Spleen (tissue), 11 donors: Measurements from ENCODE around the gene IFNL4. TPM values are rescaled to one million over a fixed set of nuclear protein-coding genes. Genes with fewer than 3 reads are reported as not detected.

ENCODE experiments used
- DNase-seq: peaks from one replicate; pipeline ENCODE4 v3.0.0-alpha.2; 2020
- H3K27ac ChIP-seq, 8 donors: fragments of 200-600 bp; sonication (generic) in 7 of 8; 1 replicate in 4 of 8; 2 replicates in 4 of 8; pipeline versions ENCODE4 v1.5.0 to v1.8.0; 2016 to 2021; ENCODE audit warnings: inconsistent platforms in 4 of 8, mild to moderate bottlenecking in 4 of 8, moderate library complexity in 1 of 8
- H3K27me3 ChIP-seq, 7 donors: fragments of 200-600 bp; sonication (generic) in 6 of 7; replicated peaks in 1 of 7; 1 replicate in 4 of 7; 2 replicates in 3 of 7; pipeline versions ENCODE4 v1.5.0 to v1.8.0; 2016 to 2021; ENCODE audit warnings: inconsistent platforms in 3 of 7, mild to moderate bottlenecking in 1 of 7
- H3K36me3 ChIP-seq, 6 donors: fragments of 200-600 bp; sonication (generic) in 5 of 6; 1 replicate in 4 of 6; 2 replicates in 2 of 6; pipeline versions ENCODE4 v1.5.0 to v1.8.0; 2016 to 2021; ENCODE audit warnings: inconsistent platforms in 2 of 6
- H3K4me1 ChIP-seq, 6 donors: fragments of 200-600 bp; sonication (generic) in 5 of 6; 1 replicate in 3 of 6; 2 replicates in 3 of 6; pipeline versions ENCODE4 v1.5.0 to v1.8.0; 2016 to 2021; ENCODE audit warnings: inconsistent platforms in 3 of 6
- H3K4me3 ChIP-seq, 8 donors: fragments of 200-600 bp; sonication (generic) in 7 of 8; 1 replicate in 4 of 8; 2 replicates in 4 of 8; pipeline versions ENCODE4 v1.5.0 to v1.8.0; 2016 to 2021; ENCODE audit warnings: inconsistent platforms in 4 of 8, mild to moderate bottlenecking in 4 of 8, moderate library complexity in 2 of 8
- H3K9me3 ChIP-seq, 8 donors: fragments of 200-600 bp; sonication (generic) in 7 of 8; 1 replicate in 4 of 8; 2 replicates in 4 of 8; pipeline versions ENCODE4 v1.5.0 to v1.8.0; 2016 to 2021; ENCODE audit warnings: inconsistent platforms in 4 of 8
- CTCF ChIP-seq, 11 experiments: fragments of 200-600 bp in 7 of 11; fragments of 450-650 bp in 4 of 11; sonication (generic) in 4 of 11; IDR thresholded peaks in 8 of 11; conservative IDR thresholded peaks in 3 of 11; 1 replicate in 7 of 11; 2 replicates in 4 of 11; pipeline versions ENCODE4 v1.4.0 to v1.8.0; 2016 to 2021; ENCODE audit warnings: antibody characterized with exemption in 11 of 11, inconsistent platforms in 4 of 11, mild to moderate bottlenecking in 1 of 11
- POLR2A ChIP-seq, 3 donors: fragments of 450-650 bp; IDR thresholded peaks; one replicate each; pipeline ENCODE4 v1.5.1; 2017; ENCODE audit warnings: antibody characterized with exemption in 3 of 3, mild to moderate bottlenecking in 1 of 3
- POLR2AphosphoS5 ChIP-seq, 3 donors: sonication (generic); formaldehyde crosslinking; IDR thresholded peaks; one replicate each; pipeline ENCODE4 v1.5.1; 2017; ENCODE audit warnings: antibody characterized with exemption in 3 of 3
- WGBS, 5 donors: extraction: QIAGEN DNeasy Blood & Tissue Kit in 3 of 5; methylation state at CpG; one replicate each; pipeline versions ENCODE4 v1.1.5 to v1.1.7; 2013 to 2018; 5-methylcytosine and 5-hydroxymethylcytosine counted together
- intact Hi-C: fragments of 100-400 bp; cut with DNase I; formaldehyde crosslinking; loops from one replicate; pipeline ENCODE4 v1.15.0; 2023; ENCODE audit warnings: low total_unique reads
- polyA plus RNA-seq, 3 donors: library from polyadenylated mRNA; stranded (reverse); fragments of 200-250 nt; gene quantifications; one replicate each; pipeline ENCODE4 v1.2.1, GENCODE V29; 2013
- total RNA-seq, 7 donors: library from RNA; depleted of rRNA in 3 of 7; stranded (reverse); fragments of >200 nt in 3 of 7; fragmentation: NEBNext Ultra II Directional in 4 of 7; extraction: Animal tissue kit (Norgen Biotek cat#: 25700) in 4 of 7; gene quantifications; one replicate each; pipeline versions ENCODE4 v1.1.0 to v1.2.1, GENCODE V29; 2016 to 2021
- donor health status: healthy with polysubstance abuse.
- donor health status: DM: no; HTN: no; CAD: no; lungs with moderate emphysema.
- donor health status: DM: no; HTN: no; CAD: no.
- donor health status: Bipolar disorder and iron deficiency.
- donor health status: healthy.
- donor health status: DM: no; HTN: no; CAD: no.
- donor health status: DM: yes; HTN: yes; CAD: no.

Gene IFNL4
- total and polyA plus RNA-seq, 10 donors, result not detected

- Histone ChIP-seq H3K36me3 (no peaks in the 10 kb centered on the region), H3K27ac (no peak overlapping the region), H3K27me3 (peaks cover 0 to 20% (median 0%) of the 10 kb centered on the region in 7 donors), H3K9me3 (peaks cover 0 to 5% (median 0%) of the 10 kb centered on the region in 8 donors), H3K4me1 (no peaks in the 10 kb centered on the region), H3K4me3 (no peak overlapping the region)
- intact Hi-C loops, result no loop called here
- WGBS, 5 donors, result 77 to 84% (median 80%) methylated on average over 13 of the region's 13 CpGs
- no peak for TF ChIP-seq CTCF (IDR thresholded peaks at IDR 0.05 in 8 of 11, conservative IDR thresholded peaks at IDR 0.05 in 3 of 11)
- TF ChIP-seq POLR2A (IDR thresholded peaks at IDR 0.05), result no peak
- no peak for TF ChIP-seq POLR2AphosphoS5 (IDR thresholded peaks at IDR 0.05)
- no peak for DNase-seq
These were observed 36.8 kb downstream of the IFNL4 start for GRCh38 chr19:39211731-39212374.

GRCh38 chr19:39209196-39209595 is 39.5 kb downstream of the IFNL4 start:
- TF ChIP-seq CTCF (IDR thresholded peaks at IDR 0.05 in 8 of 11, conservative IDR thresholded peaks at IDR 0.05 in 3 of 11), result no peak
- no peak for TF ChIP-seq POLR2AphosphoS5 (IDR thresholded peaks at IDR 0.05)
- TF ChIP-seq POLR2A (IDR thresholded peaks at IDR 0.05), result no peak
- Histone ChIP-seq H3K9me3 (no peaks in the 10 kb centered on the region), H3K27ac (no peak overlapping the region), H3K4me1 (no peaks in the 10 kb centered on the region), H3K27me3 (peaks cover 0 to 17% (median 4%) of the 10 kb centered on the region in 7 donors), H3K36me3 (no peaks in the 10 kb centered on the region), H3K4me3 (no peak overlapping the region)
- WGBS, 5 donors, result 73 to 82% (median 75%) methylated on average over 7 of the region's 7 CpGs
- intact Hi-C loops, result no loop called here
- DNase-seq, result no peak

- Histone ChIP-seq H3K27ac (no peak overlapping the region), H3K4me3 (no peak overlapping the region), H3K9me3 (no peaks in the 10 kb centered on the region), H3K27me3 (peaks cover 0 to 26% (median 13%) of the 10 kb centered on the region in 7 donors), H3K4me1 (peaks cover 0 to 5% (median 0%) of the 10 kb centered on the region in 6 donors), H3K36me3 (no peaks in the 10 kb centered on the region)
- no peak for DNase-seq
- 75 to 79% (median 77%) methylated on average over 9 of the region's 9 CpGs for WGBS, 5 donors
- TF ChIP-seq CTCF (IDR thresholded peaks at IDR 0.05 in 8 of 11, conservative IDR thresholded peaks at IDR 0.05 in 3 of 11) (no peak), POLR2AphosphoS5 (IDR thresholded peaks at IDR 0.05) (no peak), POLR2A (IDR thresholded peaks at IDR 0.05) (no peak)
- intact Hi-C loops, result no loop called here
These were observed 40.4 kb downstream of the IFNL4 start for GRCh38 chr19:39208175-39208795.

- no peaks in the 10 kb centered on the region for H3K9me3 ChIP-seq
- no peaks in the 10 kb centered on the region for H3K36me3 ChIP-seq
- DNase-seq, result no peak
- 65 to 83% (median 69%) methylated on average over 6 of the region's 6 CpGs for WGBS, 5 donors
- H3K4me1 ChIP-seq, result peaks cover 0 to 5% (median 0%) of the 10 kb centered on the region in 6 donors
- peaks cover 0 to 35% (median 22%) of the 10 kb centered on the region in 7 donors for H3K27me3 ChIP-seq
- intact Hi-C loops, result no loop called here
- TF ChIP-seq POLR2AphosphoS5 (IDR thresholded peaks at IDR 0.05) (no peak), CTCF (IDR thresholded peaks at IDR 0.05 in 8 of 11, conservative IDR thresholded peaks at IDR 0.05 in 3 of 11) (no peak), POLR2A (IDR thresholded peaks at IDR 0.05) (no peak)
- no peak overlapping the region for H3K27ac ChIP-seq
- H3K4me3 ChIP-seq, result no peak overlapping the region
These were observed 41.3 kb downstream of the IFNL4 start for GRCh38 chr19:39207293-39207836.
